ENCODE data around the gene ANKS3. TPM values are rescaled to one million over a fixed set of nuclear protein-coding genes. Genes with fewer than 3 reads are reported as not detected.
A peak's percentile ranks its signal among the peaks of the same experiment; 100 is the strongest.

Gene ANKS3
- total and polyA plus RNA-seq, 10 of the 15 experiments (the other 5 are each of a cell fraction or from before 2014, with no cell fraction given), result 0.29 to 14.2 (median 8.5) TPM

GRCh38 chr16:4780235-4780634 lies 46.2 kb upstream of the ANKS3 start:
- TF ChIP-seq, protein P1, sequence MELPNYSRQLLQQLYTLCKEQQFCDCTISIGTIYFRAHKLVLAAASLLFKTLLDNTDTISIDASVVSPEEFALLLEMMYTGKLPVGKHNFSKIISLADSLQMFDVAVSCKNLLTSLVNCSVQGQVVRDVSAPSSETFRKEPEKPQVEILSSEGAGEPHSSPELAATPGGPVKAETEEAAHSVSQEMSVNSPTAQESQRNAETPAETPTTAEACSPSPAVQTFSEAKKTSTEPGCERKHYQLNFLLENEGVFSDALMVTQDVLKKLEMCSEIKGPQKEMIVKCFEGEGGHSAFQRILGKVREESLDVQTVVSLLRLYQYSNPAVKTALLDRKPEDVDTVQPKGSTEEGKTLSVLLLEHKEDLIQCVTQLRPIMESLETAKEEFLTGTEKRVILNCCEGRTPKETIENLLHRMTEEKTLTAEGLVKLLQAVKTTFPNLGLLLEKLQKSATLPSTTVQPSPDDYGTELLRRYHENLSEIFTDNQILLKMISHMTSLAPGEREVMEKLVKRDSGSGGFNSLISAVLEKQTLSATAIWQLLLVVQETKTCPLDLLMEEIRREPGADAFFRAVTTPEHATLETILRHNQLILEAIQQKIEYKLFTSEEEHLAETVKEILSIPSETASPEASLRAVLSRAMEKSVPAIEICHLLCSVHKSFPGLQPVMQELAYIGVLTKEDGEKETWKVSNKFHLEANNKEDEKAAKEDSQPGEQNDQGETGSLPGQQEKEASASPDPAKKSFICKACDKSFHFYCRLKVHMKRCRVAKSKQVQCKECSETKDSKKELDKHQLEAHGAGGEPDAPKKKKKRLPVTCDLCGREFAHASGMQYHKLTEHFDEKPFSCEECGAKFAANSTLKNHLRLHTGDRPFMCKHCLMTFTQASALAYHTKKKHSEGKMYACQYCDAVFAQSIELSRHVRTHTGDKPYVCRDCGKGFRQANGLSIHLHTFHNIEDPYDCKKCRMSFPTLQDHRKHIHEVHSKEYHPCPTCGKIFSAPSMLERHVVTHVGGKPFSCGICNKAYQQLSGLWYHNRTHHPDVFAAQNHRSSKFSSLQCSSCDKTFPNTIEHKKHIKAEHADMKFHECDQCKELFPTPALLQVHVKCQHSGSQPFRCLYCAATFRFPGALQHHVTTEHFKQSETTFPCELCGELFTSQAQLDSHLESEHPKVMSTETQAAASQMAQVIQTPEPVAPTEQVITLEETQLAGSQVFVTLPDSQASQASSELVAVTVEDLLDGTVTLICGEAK (IDR thresholded peaks at IDR 0.05; ENCODE audit: borderline replicate concordance), result peak; percentile 69; the same call in 1 of the 2 replicates
- no peak for TF ChIP-seq HDGF (IDR thresholded peaks at IDR 0.05)
- Histone ChIP-seq H3K27ac (ENCODE audit: control insufficient read depth, insufficient read depth) (no peak overlapping the region), H3K9me3 (replicated peaks; ENCODE audit: control insufficient read depth, insufficient read depth, low read length) (no peaks in the 10 kb centered on the region), H3K36me3 (ENCODE audit: control insufficient read depth in 2 of 2, insufficient read depth in 2 of 2, low read length in 1 of 2) (no peaks in the 10 kb centered on the region), H3K4me1 (ENCODE audit: control insufficient read depth, insufficient read depth, low read length) (no peaks in the 10 kb centered on the region), H3K79me2 (ENCODE audit: control insufficient read depth, insufficient read depth, low read length) (no peaks in the 10 kb centered on the region), H4K20me1 (ENCODE audit: control insufficient read depth, insufficient read depth) (no peaks in the 10 kb centered on the region), H2AFZ (ENCODE audit: control insufficient read depth, low read depth, low read length) (no peak overlapping the region), H3K27me3 (replicated peaks in 1 of 2; ENCODE audit: control insufficient read depth in 2 of 2, insufficient read depth in 2 of 2, low read length in 1 of 2) (no peaks in the 10 kb centered on the region), H3K9ac (ENCODE audit: control insufficient read depth, insufficient read depth, low read length) (no peak overlapping the region), H3K4me3 (no peak overlapping the region), H3K4me2 (ENCODE audit: control insufficient read depth, insufficient read depth) (no peak overlapping the region)
- ATAC-seq (no peak), DNase-seq (ENCODE audit: low read depth, low spot score) (no peak), FAIRE-seq (no peak)
- ChIA-PET POLR2A (no interaction called here), RAD21 (ENCODE audit: unreplicated experiment) (no interaction called here), SMC1A (ENCODE audit: uncharacterized antibody, unreplicated experiment) (no interaction called here), CTCF (no interaction called here)
- no TSS peak for BruUV-seq (replicated peaks)
- 66% methylated on average over 4 of the region's 4 CpGs for WGBS (ENCODE audit: insufficient coverage, insufficient replicate concordance, low lambda C conversion rate, missing lambda C conversion rate)
- intact Hi-C loops (cut with micrococcal nuclease; ENCODE audit: unreplicated experiment), result no loop called here
- in situ Hi-C loops (cut with MboI), result no loop called here

GRCh38 chr16:4778050-4778392 lies 44.0 kb upstream of the ANKS3 start:
- RAD21 ChIA-PET (ENCODE audit: unreplicated experiment), result no interaction called here
- 54% methylated on average over 5 of the region's 5 CpGs for WGBS (ENCODE audit: insufficient coverage, insufficient replicate concordance, low lambda C conversion rate, missing lambda C conversion rate)
- no peak overlapping the region for H2AFZ ChIP-seq (ENCODE audit: control insufficient read depth, low read depth, low read length)
- DNase-seq (ENCODE audit: low read depth, low spot score) (no peak), ATAC-seq (no peak), FAIRE-seq (no peak)
- SMC1A ChIA-PET (ENCODE audit: uncharacterized antibody, unreplicated experiment), result no interaction called here
- no peak overlapping the region for H3K27ac ChIP-seq (ENCODE audit: control insufficient read depth, insufficient read depth)
- in situ Hi-C loops (cut with MboI), result no loop called here
- TF ChIP-seq KLF5 (IDR thresholded peaks at IDR 0.05; ENCODE audit: partially characterized antibody) (no peak), NBN (IDR thresholded peaks at IDR 0.05) (no peak), CEBPB (IDR thresholded peaks at IDR 0.05; ENCODE audit: borderline replicate concordance in 1 of 2, low read depth in 2 of 2, low read length in 2 of 2) (no peak), BACH1 (IDR thresholded peaks at IDR 0.05; ENCODE audit: borderline replicate concordance) (no peak), KDM1A (IDR thresholded peaks at IDR 0.05; ENCODE audit: borderline replicate concordance) (no peak), PML (IDR thresholded peaks at IDR 0.05; ENCODE audit: low read length) (no peak), SMAD5 (IDR thresholded peaks at IDR 0.05; ENCODE audit: low read depth) (no peak)
- TF ChIP-seq, protein P2, sequence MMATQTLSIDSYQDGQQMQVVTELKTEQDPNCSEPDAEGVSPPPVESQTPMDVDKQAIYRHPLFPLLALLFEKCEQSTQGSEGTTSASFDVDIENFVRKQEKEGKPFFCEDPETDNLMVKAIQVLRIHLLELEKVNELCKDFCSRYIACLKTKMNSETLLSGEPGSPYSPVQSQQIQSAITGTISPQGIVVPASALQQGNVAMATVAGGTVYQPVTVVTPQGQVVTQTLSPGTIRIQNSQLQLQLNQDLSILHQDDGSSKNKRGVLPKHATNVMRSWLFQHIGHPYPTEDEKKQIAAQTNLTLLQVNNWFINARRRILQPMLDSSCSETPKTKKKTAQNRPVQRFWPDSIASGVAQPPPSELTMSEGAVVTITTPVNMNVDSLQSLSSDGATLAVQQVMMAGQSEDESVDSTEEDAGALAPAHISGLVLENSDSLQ (IDR thresholded peaks at IDR 0.05), result no peak
- TF ChIP-seq, protein P3, sequence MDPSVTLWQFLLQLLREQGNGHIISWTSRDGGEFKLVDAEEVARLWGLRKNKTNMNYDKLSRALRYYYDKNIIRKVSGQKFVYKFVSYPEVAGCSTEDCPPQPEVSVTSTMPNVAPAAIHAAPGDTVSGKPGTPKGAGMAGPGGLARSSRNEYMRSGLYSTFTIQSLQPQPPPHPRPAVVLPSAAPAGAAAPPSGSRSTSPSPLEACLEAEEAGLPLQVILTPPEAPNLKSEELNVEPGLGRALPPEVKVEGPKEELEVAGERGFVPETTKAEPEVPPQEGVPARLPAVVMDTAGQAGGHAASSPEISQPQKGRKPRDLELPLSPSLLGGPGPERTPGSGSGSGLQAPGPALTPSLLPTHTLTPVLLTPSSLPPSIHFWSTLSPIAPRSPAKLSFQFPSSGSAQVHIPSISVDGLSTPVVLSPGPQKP (IDR thresholded peaks at IDR 0.05; ENCODE audit: low read depth, low read length), result no peak
- H4K20me1 ChIP-seq (ENCODE audit: control insufficient read depth, insufficient read depth), result no peaks in the 10 kb centered on the region
- no peak overlapping the region for H3K4me3 ChIP-seq
- no peak overlapping the region for H3K4me2 ChIP-seq (ENCODE audit: control insufficient read depth, insufficient read depth)
- no peaks in the 10 kb centered on the region for H3K9me3 ChIP-seq (replicated peaks; ENCODE audit: control insufficient read depth, insufficient read depth, low read length)
- intact Hi-C loops (cut with micrococcal nuclease; ENCODE audit: unreplicated experiment), result no loop called here
- CTCF ChIA-PET, result no interaction called here
- H3K4me1 ChIP-seq (ENCODE audit: control insufficient read depth, insufficient read depth, low read length), result no peaks in the 10 kb centered on the region
- H3K9ac ChIP-seq (ENCODE audit: control insufficient read depth, insufficient read depth, low read length), result no peak overlapping the region
- H3K27me3 ChIP-seq (replicated peaks in 1 of 2; ENCODE audit: control insufficient read depth in 2 of 2, insufficient read depth in 2 of 2, low read length in 1 of 2), result no peaks in the 10 kb centered on the region
- POLR2A ChIA-PET, result no interaction called here
- H3K36me3 ChIP-seq (ENCODE audit: control insufficient read depth in 2 of 2, insufficient read depth in 2 of 2, low read length in 1 of 2), result no peaks in the 10 kb centered on the region
- H3K79me2 ChIP-seq (ENCODE audit: control insufficient read depth, insufficient read depth, low read length), result no peaks in the 10 kb centered on the region
- BruUV-seq (replicated peaks), result no TSS peak
